Lung (tissue), 12 donors: ENCODE data around the gene RTP2. TPM values are rescaled to one million over a fixed set of nuclear protein-coding genes. Genes with fewer than 3 reads are reported as not detected.
A peak's percentile ranks its signal among the peaks of the same experiment; 100 is the strongest.

Experiments
- ATAC-seq: fragments of 200-7000 bp; cut with Tn5 transposase; one replicate; pipeline ENCODE4 v1.9.1; 2020; ENCODE audit warnings: moderate number of reproducible peaks; ENCODE audit not compliant: insufficient read depth, low FRiP score
- DNase-seq, 3 donors: peaks; one replicate each; pipeline ENCODE4 v3.0.0-alpha.2; 2013 to 2017
- H3K27ac ChIP-seq, 2 donors: one replicate each; pipeline ENCODE4 v1.5.1; 2013; ENCODE audit warnings: mild to moderate bottlenecking in 2 of 2, moderate library complexity in 2 of 2, control low read depth in 1 of 2, inconsistent platforms in 1 of 2, low read depth in 1 of 2, low read length in 1 of 2
- H3K27me3 ChIP-seq, 3 donors: one replicate each; pipeline ENCODE4 v1.5.1; 2013; ENCODE audit warnings: low read length in 2 of 3; ENCODE audit not compliant: control insufficient read depth in 3 of 3, insufficient read depth in 3 of 3
- H3K36me3 ChIP-seq, 4 donors: one replicate each; pipeline ENCODE4 v1.5.1; 2013; ENCODE audit warnings: low read length in 4 of 4, mild to moderate bottlenecking in 1 of 4, moderate library complexity in 1 of 4; ENCODE audit not compliant: control insufficient read depth in 4 of 4, insufficient read depth in 4 of 4
- H3K4me1 ChIP-seq, 5 donors: one replicate each; pipeline ENCODE4 v1.5.1; 2013; ENCODE audit warnings: low read length in 5 of 5, mild to moderate bottlenecking in 2 of 5, moderate library complexity in 1 of 5; ENCODE audit not compliant: control insufficient read depth in 5 of 5, insufficient read depth in 5 of 5
- H3K4me3 ChIP-seq: one replicate; pipeline ENCODE4 v1.5.1; 2013; ENCODE audit warnings: mild to moderate bottlenecking, control low read depth, moderate library complexity
- H3K9ac ChIP-seq, 2 donors: one replicate each; pipeline ENCODE4 v1.5.1; 2013; ENCODE audit warnings: low read length in 2 of 2, control low read depth in 1 of 2; ENCODE audit not compliant: insufficient read depth in 1 of 2
- H3K9me3 ChIP-seq, 4 donors: one replicate each; pipeline ENCODE4 v1.5.1; 2013; ENCODE audit warnings: low read length in 3 of 4, mild to moderate bottlenecking in 1 of 4, moderate library complexity in 1 of 4; ENCODE audit not compliant: control insufficient read depth in 4 of 4, insufficient read depth in 3 of 4
- CTCF ChIP-seq: IDR thresholded peaks from 2 replicates; pipeline ENCODE4 v1.5.1; 2012; ENCODE audit warnings: mild to moderate bottlenecking; ENCODE audit errors: control extremely low read depth, extremely low read depth
- WGBS, 2 donors: extraction: QIAGEN DNeasy Blood & Tissue Kit; methylation state at CpG; one replicate each; pipeline ENCODE4 v1.1.7; 2013; 5-methylcytosine and 5-hydroxymethylcytosine counted together
- polyA plus RNA-seq, 2 donors: library from polyadenylated mRNA; stranded (reverse); fragments of 200-250 nt; gene quantifications; one replicate each; pipeline ENCODE4 v1.2.1, GENCODE V29; 2013
- total RNA-seq, 2 donors: library from RNA; depleted of rRNA in 1 of 2; stranded (reverse); fragments of >200 nt in 1 of 2; gene quantifications; one replicate each; pipeline ENCODE4 v1.2.1, GENCODE V29; 2014 to 2021
- donor health status: control.
- donor health status: control.
- donor health status: Bipolar disorder and iron deficiency.
- donor health status: healthy.
- donor health status: DM: yes; HTN: yes; CAD: no.

Gene RTP2
- total and polyA plus RNA-seq, 4 donors = not detected

- DNase-seq = no peak
- H3K9me3 ChIP-seq = no peaks in the 10 kb centered on the region
- no peak overlapping the region for H3K4me3 ChIP-seq
- ATAC-seq = no peak
- 93 to 97% methylated on average over 8 of the region's 8 CpGs for WGBS, 2 donors
- H3K4me1 ChIP-seq = peaks cover 0 to 11% (median 0%) of the 10 kb centered on the region in 5 donors
- H3K27ac ChIP-seq = no peak overlapping the region
- TF ChIP-seq CTCF = no peak
- H3K36me3 ChIP-seq = peaks cover 4 to 40% (median 16%) of the 10 kb centered on the region in 4 donors
- no peak overlapping the region for H3K9ac ChIP-seq
- H3K27me3 ChIP-seq = no peaks in the 10 kb centered on the region
These were observed 18.7 kb upstream of the RTP2 start for GRCh38 chr3:187721055-187721454.

GRCh38 chr3:187720337-187720670, 17.9 kb upstream of the RTP2 start:
- H3K36me3 ChIP-seq = peaks cover 4 to 32% (median 13%) of the 10 kb centered on the region in 4 donors
- H3K27ac ChIP-seq = no peak overlapping the region
- H3K9me3 ChIP-seq = no peaks in the 10 kb centered on the region
- H3K27me3 ChIP-seq = no peaks in the 10 kb centered on the region
- TF ChIP-seq CTCF = no peak
- 98 to 100% methylated on average over 2 of the region's 2 CpGs for WGBS, 2 donors
- DNase-seq = no peak
- ATAC-seq = no peak
- no peak overlapping the region for H3K4me3 ChIP-seq
- H3K9ac ChIP-seq = no peak overlapping the region
- H3K4me1 ChIP-seq = peaks cover 0 to 5% (median 0%) of the 10 kb centered on the region in 5 donors

- no peak for ATAC-seq
- Histone ChIP-seq H3K4me1 (peaks cover 0 to 5% (median 0%) of the 10 kb centered on the region in 5 donors), H3K9me3 (no peaks in the 10 kb centered on the region), H3K27ac (no peak overlapping the region), H3K27me3 (no peaks in the 10 kb centered on the region), H3K4me3 (no peak overlapping the region), H3K36me3 (peaks cover 4 to 27% (median 10%) of the 10 kb centered on the region in 4 donors), H3K9ac (no peak overlapping the region)
- DNase-seq = peak in 2 of 3 donors; percentile 35 to 57
- TF ChIP-seq CTCF = no peak
- 67 to 77% methylated on average over 6 of the region's 6 CpGs for WGBS, 2 donors
These were observed 17.4 kb upstream of the RTP2 start for GRCh38 chr3:187719628-187720336.

GRCh38 chr3:187718802-187719201, 16.4 kb upstream of the RTP2 start:
- H3K27me3 ChIP-seq = no peaks in the 10 kb centered on the region
- ATAC-seq (no peak), DNase-seq (no peak)
- H3K4me1 ChIP-seq = peaks cover 0 to 5% (median 0%) of the 10 kb centered on the region in 5 donors
- H3K9ac ChIP-seq = no peak overlapping the region
- WGBS, 2 donors = 80 to 86% methylated on average over 5 of the region's 5 CpGs
- peaks cover 4 to 19% (median 6%) of the 10 kb centered on the region in 4 donors for H3K36me3 ChIP-seq
- no peak overlapping the region for H3K27ac ChIP-seq
- no peak for TF ChIP-seq CTCF
- no peak overlapping the region for H3K4me3 ChIP-seq
- no peaks in the 10 kb centered on the region for H3K9me3 ChIP-seq
